ENCODE data around the gene CDON. TPM values are rescaled to one million over a fixed set of nuclear protein-coding genes. Genes with fewer than 3 reads are reported as not detected.

Gene CDON
- total RNA-seq, 1 experiment from 2014 or later = 34.1 TPM

DNA sequence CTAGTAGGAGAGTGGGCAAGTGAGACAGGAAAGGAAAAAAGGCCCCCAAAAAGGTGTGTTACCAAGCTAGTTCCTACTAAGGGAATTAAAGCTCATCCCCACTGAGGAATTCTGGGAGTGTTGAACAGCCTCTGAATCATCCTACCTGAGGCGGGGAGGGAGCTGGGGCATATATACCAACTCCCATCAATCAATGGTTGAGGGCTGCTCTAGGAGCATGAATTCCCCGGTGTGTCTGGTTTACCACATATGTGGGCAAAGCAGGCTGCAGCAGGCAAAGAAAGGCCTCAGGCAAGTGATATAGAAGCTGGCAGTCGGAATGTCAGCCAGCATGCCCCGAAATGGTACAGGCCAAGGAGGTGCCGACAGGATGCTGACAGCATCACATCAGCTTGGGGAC is 23.6 kb upstream of the CDON start:
- H3K9me3 Mint-ChIP-seq = no peaks in the 10 kb centered on the region
- ChIA-PET CTCF (no interaction called here), POLR2A (no interaction called here)

DNA sequence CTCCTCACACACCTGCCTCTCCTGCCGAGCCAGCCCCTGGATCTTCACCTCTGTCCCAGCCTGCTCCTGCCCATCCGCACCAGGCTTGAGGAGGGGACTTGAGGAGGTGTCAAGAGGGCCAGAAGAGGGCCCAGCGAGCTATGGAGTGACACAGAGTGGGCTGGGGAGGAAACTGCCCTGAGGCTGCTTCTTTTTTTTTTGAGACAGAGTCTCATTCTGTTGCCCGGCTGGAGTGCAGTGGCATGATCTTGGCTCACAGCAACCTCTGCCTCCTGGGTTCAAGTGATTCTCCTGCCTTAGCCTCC is 21.9 kb upstream of the CDON start:
- DNase-seq (ENCODE audit: low spot score) = no peak
- no peaks in the 10 kb centered on the region for H3K36me3 Mint-ChIP-seq
- no peak for ATAC-seq
- no peaks in the 10 kb centered on the region for H3K9me3 Mint-ChIP-seq
- H3K27ac Mint-ChIP-seq = no peak overlapping the region
- peaks cover 7% of the 10 kb centered on the region; the same call in 1 of the 2 replicates for H3K27me3 Mint-ChIP-seq (ENCODE audit: low read depth)
- ChIA-PET CTCF (interaction anchor here (1.2 to 4.5 kb wide), 5 partner anchors 11 to 142 kb away, joined by 3 to 30 read pairs (median 6); partner anchors contain the start of gene CDON), POLR2A (no interaction called here)
- H3K4me1 Mint-ChIP-seq = peaks cover 52% of the 10 kb centered on the region
- no peak overlapping the region for H3K4me3 Mint-ChIP-seq
- TF ChIP-seq NR3C1 (CRISPR knock-in tag; conservative IDR thresholded peaks at IDR 0.05; ENCODE audit: low read depth) (no peak), ZNF396 (CRISPR knock-in tag; IDR thresholded peaks at IDR 0.05; ENCODE audit: borderline replicate concordance) (no peak), ZNF263 (CRISPR knock-in tag; IDR thresholded peaks at IDR 0.05; ENCODE audit: low read depth) (no peak)
- TF ChIP-seq, protein P1, sequence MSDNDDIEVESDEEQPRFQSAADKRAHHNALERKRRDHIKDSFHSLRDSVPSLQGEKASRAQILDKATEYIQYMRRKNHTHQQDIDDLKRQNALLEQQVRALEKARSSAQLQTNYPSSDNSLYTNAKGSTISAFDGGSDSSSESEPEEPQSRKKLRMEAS (CRISPR knock-in tag; IDR thresholded peaks at IDR 0.05) = no peak
- TF ChIP-seq, protein P2, sequence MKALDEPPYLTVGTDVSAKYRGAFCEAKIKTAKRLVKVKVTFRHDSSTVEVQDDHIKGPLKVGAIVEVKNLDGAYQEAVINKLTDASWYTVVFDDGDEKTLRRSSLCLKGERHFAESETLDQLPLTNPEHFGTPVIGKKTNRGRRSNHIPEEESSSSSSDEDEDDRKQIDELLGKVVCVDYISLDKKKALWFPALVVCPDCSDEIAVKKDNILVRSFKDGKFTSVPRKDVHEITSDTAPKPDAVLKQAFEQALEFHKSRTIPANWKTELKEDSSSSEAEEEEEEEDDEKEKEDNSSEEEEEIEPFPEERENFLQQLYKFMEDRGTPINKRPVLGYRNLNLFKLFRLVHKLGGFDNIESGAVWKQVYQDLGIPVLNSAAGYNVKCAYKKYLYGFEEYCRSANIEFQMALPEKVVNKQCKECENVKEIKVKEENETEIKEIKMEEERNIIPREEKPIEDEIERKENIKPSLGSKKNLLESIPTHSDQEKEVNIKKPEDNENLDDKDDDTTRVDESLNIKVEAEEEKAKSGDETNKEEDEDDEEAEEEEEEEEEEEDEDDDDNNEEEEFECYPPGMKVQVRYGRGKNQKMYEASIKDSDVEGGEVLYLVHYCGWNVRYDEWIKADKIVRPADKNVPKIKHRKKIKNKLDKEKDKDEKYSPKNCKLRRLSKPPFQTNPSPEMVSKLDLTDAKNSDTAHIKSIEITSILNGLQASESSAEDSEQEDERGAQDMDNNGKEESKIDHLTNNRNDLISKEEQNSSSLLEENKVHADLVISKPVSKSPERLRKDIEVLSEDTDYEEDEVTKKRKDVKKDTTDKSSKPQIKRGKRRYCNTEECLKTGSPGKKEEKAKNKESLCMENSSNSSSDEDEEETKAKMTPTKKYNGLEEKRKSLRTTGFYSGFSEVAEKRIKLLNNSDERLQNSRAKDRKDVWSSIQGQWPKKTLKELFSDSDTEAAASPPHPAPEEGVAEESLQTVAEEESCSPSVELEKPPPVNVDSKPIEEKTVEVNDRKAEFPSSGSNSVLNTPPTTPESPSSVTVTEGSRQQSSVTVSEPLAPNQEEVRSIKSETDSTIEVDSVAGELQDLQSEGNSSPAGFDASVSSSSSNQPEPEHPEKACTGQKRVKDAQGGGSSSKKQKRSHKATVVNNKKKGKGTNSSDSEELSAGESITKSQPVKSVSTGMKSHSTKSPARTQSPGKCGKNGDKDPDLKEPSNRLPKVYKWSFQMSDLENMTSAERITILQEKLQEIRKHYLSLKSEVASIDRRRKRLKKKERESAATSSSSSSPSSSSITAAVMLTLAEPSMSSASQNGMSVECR (CRISPR knock-in tag; IDR thresholded peaks at IDR 0.05; ENCODE audit: borderline replicate concordance) = no peak
- TF ChIP-seq, protein P3, sequence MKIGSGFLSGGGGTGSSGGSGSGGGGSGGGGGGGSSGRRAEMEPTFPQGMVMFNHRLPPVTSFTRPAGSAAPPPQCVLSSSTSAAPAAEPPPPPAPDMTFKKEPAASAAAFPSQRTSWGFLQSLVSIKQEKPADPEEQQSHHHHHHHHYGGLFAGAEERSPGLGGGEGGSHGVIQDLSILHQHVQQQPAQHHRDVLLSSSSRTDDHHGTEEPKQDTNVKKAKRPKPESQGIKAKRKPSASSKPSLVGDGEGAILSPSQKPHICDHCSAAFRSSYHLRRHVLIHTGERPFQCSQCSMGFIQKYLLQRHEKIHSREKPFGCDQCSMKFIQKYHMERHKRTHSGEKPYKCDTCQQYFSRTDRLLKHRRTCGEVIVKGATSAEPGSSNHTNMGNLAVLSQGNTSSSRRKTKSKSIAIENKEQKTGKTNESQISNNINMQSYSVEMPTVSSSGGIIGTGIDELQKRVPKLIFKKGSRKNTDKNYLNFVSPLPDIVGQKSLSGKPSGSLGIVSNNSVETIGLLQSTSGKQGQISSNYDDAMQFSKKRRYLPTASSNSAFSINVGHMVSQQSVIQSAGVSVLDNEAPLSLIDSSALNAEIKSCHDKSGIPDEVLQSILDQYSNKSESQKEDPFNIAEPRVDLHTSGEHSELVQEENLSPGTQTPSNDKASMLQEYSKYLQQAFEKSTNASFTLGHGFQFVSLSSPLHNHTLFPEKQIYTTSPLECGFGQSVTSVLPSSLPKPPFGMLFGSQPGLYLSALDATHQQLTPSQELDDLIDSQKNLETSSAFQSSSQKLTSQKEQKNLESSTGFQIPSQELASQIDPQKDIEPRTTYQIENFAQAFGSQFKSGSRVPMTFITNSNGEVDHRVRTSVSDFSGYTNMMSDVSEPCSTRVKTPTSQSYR (CRISPR knock-in tag; IDR thresholded peaks at IDR 0.05) = no peak

More for the DNA sequence above, 23.6 kb upstream of the CDON start:
- H3K4me1 Mint-ChIP-seq = peaks cover 36% of the 10 kb centered on the region
- DNase-seq (ENCODE audit: low spot score) (no peak), ATAC-seq (no peak)
- TF ChIP-seq ESRRA (CRISPR knock-in tag; IDR thresholded peaks at IDR 0.05; ENCODE audit: borderline replicate concordance) (no peak), MXD4 (CRISPR knock-in tag; IDR thresholded peaks at IDR 0.05; ENCODE audit: borderline replicate concordance) (no peak), ZNF671 (CRISPR knock-in tag; IDR thresholded peaks at IDR 0.05) (no peak), HMGA2 (CRISPR knock-in tag; IDR thresholded peaks at IDR 0.05) (no peak), RELA (CRISPR knock-in tag; IDR thresholded peaks at IDR 0.05; ENCODE audit: borderline replicate concordance) (no peak), SMAD4 (CRISPR knock-in tag; IDR thresholded peaks at IDR 0.05) (no peak), ZNF416 (CRISPR knock-in tag; IDR thresholded peaks at IDR 0.05) (no peak), SP1 (CRISPR knock-in tag; conservative IDR thresholded peaks at IDR 0.05) (no peak), ZNF232 (CRISPR knock-in tag; IDR thresholded peaks at IDR 0.05) (no peak), CREB1 (CRISPR knock-in tag; IDR thresholded peaks at IDR 0.05) (no peak)
- TF ChIP-seq, protein P4, sequence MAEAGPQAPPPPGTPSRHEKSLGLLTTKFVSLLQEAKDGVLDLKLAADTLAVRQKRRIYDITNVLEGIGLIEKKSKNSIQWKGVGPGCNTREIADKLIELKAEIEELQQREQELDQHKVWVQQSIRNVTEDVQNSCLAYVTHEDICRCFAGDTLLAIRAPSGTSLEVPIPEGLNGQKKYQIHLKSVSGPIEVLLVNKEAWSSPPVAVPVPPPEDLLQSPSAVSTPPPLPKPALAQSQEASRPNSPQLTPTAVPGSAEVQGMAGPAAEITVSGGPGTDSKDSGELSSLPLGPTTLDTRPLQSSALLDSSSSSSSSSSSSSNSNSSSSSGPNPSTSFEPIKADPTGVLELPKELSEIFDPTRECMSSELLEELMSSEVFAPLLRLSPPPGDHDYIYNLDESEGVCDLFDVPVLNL (CRISPR knock-in tag; IDR thresholded peaks at IDR 0.05; ENCODE audit: borderline replicate concordance, low read depth) = no peak
- TF ChIP-seq, protein P1 (CRISPR knock-in tag; IDR thresholded peaks at IDR 0.05) = no peak
- TF ChIP-seq, protein P5, sequence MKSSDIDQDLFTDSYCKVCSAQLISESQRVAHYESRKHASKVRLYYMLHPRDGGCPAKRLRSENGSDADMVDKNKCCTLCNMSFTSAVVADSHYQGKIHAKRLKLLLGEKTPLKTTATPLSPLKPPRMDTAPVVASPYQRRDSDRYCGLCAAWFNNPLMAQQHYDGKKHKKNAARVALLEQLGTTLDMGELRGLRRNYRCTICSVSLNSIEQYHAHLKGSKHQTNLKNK (CRISPR knock-in tag; IDR thresholded peaks at IDR 0.05) = no peak
- TF ChIP-seq, protein P6, sequence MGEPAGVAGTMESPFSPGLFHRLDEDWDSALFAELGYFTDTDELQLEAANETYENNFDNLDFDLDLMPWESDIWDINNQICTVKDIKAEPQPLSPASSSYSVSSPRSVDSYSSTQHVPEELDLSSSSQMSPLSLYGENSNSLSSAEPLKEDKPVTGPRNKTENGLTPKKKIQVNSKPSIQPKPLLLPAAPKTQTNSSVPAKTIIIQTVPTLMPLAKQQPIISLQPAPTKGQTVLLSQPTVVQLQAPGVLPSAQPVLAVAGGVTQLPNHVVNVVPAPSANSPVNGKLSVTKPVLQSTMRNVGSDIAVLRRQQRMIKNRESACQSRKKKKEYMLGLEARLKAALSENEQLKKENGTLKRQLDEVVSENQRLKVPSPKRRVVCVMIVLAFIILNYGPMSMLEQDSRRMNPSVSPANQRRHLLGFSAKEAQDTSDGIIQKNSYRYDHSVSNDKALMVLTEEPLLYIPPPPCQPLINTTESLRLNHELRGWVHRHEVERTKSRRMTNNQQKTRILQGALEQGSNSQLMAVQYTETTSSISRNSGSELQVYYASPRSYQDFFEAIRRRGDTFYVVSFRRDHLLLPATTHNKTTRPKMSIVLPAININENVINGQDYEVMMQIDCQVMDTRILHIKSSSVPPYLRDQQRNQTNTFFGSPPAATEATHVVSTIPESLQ (CRISPR knock-in tag; IDR thresholded peaks at IDR 0.05) = no peak
- peaks cover 7% of the 10 kb centered on the region; the same call in 1 of the 2 replicates for H3K27me3 Mint-ChIP-seq (ENCODE audit: low read depth)
- no peak overlapping the region for H3K4me3 Mint-ChIP-seq
- no peaks in the 10 kb centered on the region for H3K36me3 Mint-ChIP-seq
- no peak overlapping the region for H3K27ac Mint-ChIP-seq
